Neural cell (in vitro differentiated cells): ENCODE measurements around the gene ZDHHC1. TPM values are rescaled to one million over a fixed set of nuclear protein-coding genes. Genes with fewer than 3 reads are reported as not detected.

Experiments
- H2AFZ ChIP-seq: fragments of 200-600, 300-800 bp; sonication (generic), shearing (Covaris generic); 2 replicates; pipeline ENCODE4 v1.6.0; 2014; ENCODE audit warnings: low read depth, mild to moderate bottlenecking, antibody characterized with exemption, low read length, moderate library complexity
- H3F3A ChIP-seq: fragments of 200-600 bp; shearing (Covaris generic); 2 replicates; pipeline ENCODE4 v1.6.1; 2016; ENCODE audit warnings: mild to moderate bottlenecking, moderate library complexity, mixed read lengths, antibody characterized with exemption, low read length; ENCODE audit not compliant: insufficient read depth, poor library complexity, severe bottlenecking
- H3K27ac ChIP-seq: fragments of 200-600, 300-800 bp; sonication (generic), shearing (Covaris generic); 2 replicates; pipeline ENCODE4 v1.5.1; 2014; ENCODE audit warnings: mild to moderate bottlenecking, low read length, moderate library complexity
- H3K27me3 ChIP-seq: fragments of 300-800, 200-600 bp; sonication (generic), shearing (Covaris generic); 2 replicates; pipeline ENCODE4 v1.6.0; 2014; ENCODE audit warnings: mild to moderate bottlenecking, low read depth, low read length, moderate library complexity; ENCODE audit not compliant: insufficient read depth
- H3K36me3 ChIP-seq: fragments of 300-800, 200-600 bp; sonication (generic), shearing (Covaris generic); 2 replicates; pipeline ENCODE4 v1.5.1; 2014; ENCODE audit warnings: mild to moderate bottlenecking, antibody characterized with exemption, low read length, moderate library complexity; ENCODE audit not compliant: insufficient read depth
- H3K4me2 ChIP-seq: fragments of 300-800, 200-600 bp; sonication (generic), shearing (Covaris generic); 2 replicates; pipeline ENCODE4 v1.6.0; 2014; ENCODE audit warnings: mild to moderate bottlenecking, low read length
- H3K4me3 ChIP-seq: fragments of 300-800, 200-600 bp; sonication (generic), shearing (Covaris generic); 2 replicates; pipeline ENCODE4 v1.5.1; 2014; ENCODE audit warnings: mild to moderate bottlenecking, low read length, moderate library complexity
- H3K79me2 ChIP-seq: fragments of 200-600 bp; shearing (Covaris generic); replicated peaks from 2 replicates; pipeline ENCODE4 v1.6.0; 2014; ENCODE audit warnings: mild to moderate bottlenecking, low read length, moderate library complexity; ENCODE audit not compliant: insufficient read depth
- H3K9ac ChIP-seq: fragments of 300-800, 200-600 bp; sonication (generic), shearing (Covaris generic); 2 replicates; pipeline ENCODE4 v1.6.1; 2016; ENCODE audit warnings: mild to moderate bottlenecking, low read length, mixed read lengths
- H3K9me2 ChIP-seq: fragments of 200-600 bp; shearing (Covaris generic); 2 replicates; pipeline ENCODE4 v1.6.1; 2016; ENCODE audit warnings: mild to moderate bottlenecking, low read length, mixed read lengths; ENCODE audit not compliant: insufficient read depth
- H3K9me3 ChIP-seq: fragments of 200-600, 300-800 bp; sonication (generic), shearing (Covaris generic); 2 replicates; pipeline ENCODE4 v1.6.1; 2016; ENCODE audit warnings: mild to moderate bottlenecking, mixed run types, low read length, moderate library complexity, mixed read lengths
- H4K20me1 ChIP-seq: fragments of 200-600 bp; shearing (Covaris generic); 2 replicates; pipeline ENCODE4 v1.6.1; 2016; ENCODE audit warnings: mild to moderate bottlenecking, mixed run types; ENCODE audit not compliant: insufficient read depth
- CTCF ChIP-seq: fragments of 450-650 bp; IDR thresholded peaks from 2 replicates; pipeline ENCODE4 v1.5.1; 2014; ENCODE audit warnings: antibody characterized with exemption, mild to moderate bottlenecking, moderate library complexity; ENCODE audit not compliant: poor library complexity, severe bottlenecking
- EP300 ChIP-seq: fragments of 450-650 bp; conservative IDR thresholded peaks from 2 replicates; pipeline ENCODE4 v1.6.1; 2014; ENCODE audit warnings: antibody characterized with exemption, mild to moderate bottlenecking, moderate library complexity; ENCODE audit not compliant: poor library complexity, severe bottlenecking
- EZH2 ChIP-seq: fragments of 200-600, 300-800 bp; shearing (Covaris generic), sonication (generic); IDR thresholded peaks from 2 replicates; pipeline ENCODE4 v1.6.1; 2014; ENCODE audit warnings: antibody characterized with exemption, low read length, borderline replicate concordance, mild to moderate bottlenecking; ENCODE audit not compliant: insufficient read depth, poor library complexity, severe bottlenecking
- MXI1 ChIP-seq: fragments of 450-650 bp; conservative IDR thresholded peaks from 2 replicates; pipeline ENCODE4 v1.6.1; 2014; ENCODE audit warnings: antibody characterized with exemption, mild to moderate bottlenecking; ENCODE audit not compliant: poor library complexity, severe bottlenecking
- POLR2AphosphoS5 ChIP-seq: IDR thresholded peaks from 2 replicates; pipeline ENCODE4 v1.6.1; 2012
- RAD21 ChIP-seq: fragments of 450-650 bp; conservative IDR thresholded peaks from 2 replicates; pipeline ENCODE4 v1.6.1; 2014; ENCODE audit warnings: antibody characterized with exemption, mild to moderate bottlenecking, moderate library complexity
- REST ChIP-seq: IDR thresholded peaks from 2 replicates; pipeline ENCODE4 v1.6.1; 2012; ENCODE audit warnings: borderline replicate concordance
- SMC3 ChIP-seq: fragments of 450-650 bp; conservative IDR thresholded peaks from 2 replicates; pipeline ENCODE4 v1.6.1; 2014; ENCODE audit warnings: antibody characterized with exemption, mild to moderate bottlenecking, moderate library complexity; ENCODE audit not compliant: poor library complexity
- TAF1 ChIP-seq: IDR thresholded peaks from 2 replicates; pipeline ENCODE4 v1.6.1; 2012; ENCODE audit warnings: low read depth
- polyA plus RNA-seq: library from polyadenylated mRNA; depleted of rRNA; stranded (reverse); fragments of >200 nt; gene quantifications from 2 replicates; pipeline ENCODE4 v1.2.3, GENCODE V29; 2014

ZDHHC1 gene
- polyA plus RNA-seq, 1 donor from 2014 or later: 1.7 TPM

- no peaks in the 10 kb centered on the region for H4K20me1 ChIP-seq
- H3K4me2 ChIP-seq: no peak overlapping the region
- no peak overlapping the region for H3K27ac ChIP-seq
- H3K79me2 ChIP-seq: no peaks in the 10 kb centered on the region
- no peak overlapping the region for H3K4me3 ChIP-seq
- H3K27me3 ChIP-seq: no peaks in the 10 kb centered on the region
- TF ChIP-seq EP300: no peak
- H3K9me2 ChIP-seq: no peaks in the 10 kb centered on the region
- no peaks in the 10 kb centered on the region for H3F3A ChIP-seq
- H3K9me3 ChIP-seq: no peaks in the 10 kb centered on the region
- no peak overlapping the region for H2AFZ ChIP-seq
- no peaks in the 10 kb centered on the region for H3K36me3 ChIP-seq
- no peak overlapping the region for H3K9ac ChIP-seq
Measured at GRCh38 chr16:67451704-67452435, 35.6 kb upstream of the ZDHHC1 start.

- Histone ChIP-seq H3K27me3 (no peaks in the 10 kb centered on the region), H3K9me2 (no peaks in the 10 kb centered on the region), H3K27ac (no peak overlapping the region), H3K9me3 (no peaks in the 10 kb centered on the region), H2AFZ (no peak overlapping the region), H3K79me2 (no peaks in the 10 kb centered on the region), H3K4me2 (no peak overlapping the region), H3K4me3 (no peak overlapping the region), H3K9ac (no peak overlapping the region), H3K36me3 (no peaks in the 10 kb centered on the region), H4K20me1 (no peaks in the 10 kb centered on the region), H3F3A (no peaks in the 10 kb centered on the region)
- TF ChIP-seq CTCF: no peak
- no peak for TF ChIP-seq RAD21
- TF ChIP-seq EZH2: no peak
- no peak for TF ChIP-seq MXI1
- no peak for TF ChIP-seq EP300
- no peak for TF ChIP-seq SMC3
- TF ChIP-seq TAF1: no peak
- TF ChIP-seq POLR2AphosphoS5: no peak
Measured at GRCh38 chr16:67451061-67451703, 34.9 kb upstream of the ZDHHC1 start.

- H3K9me3 ChIP-seq: no peaks in the 10 kb centered on the region
- no peaks in the 10 kb centered on the region for H3K27me3 ChIP-seq
- H3K4me2 ChIP-seq: no peak overlapping the region
- TF ChIP-seq EZH2 (no peak), RAD21 (no peak), CTCF (no peak), REST (no peak), POLR2AphosphoS5 (no peak), TAF1 (no peak), MXI1 (no peak), EP300 (no peak), SMC3 (no peak)
- H3K9ac ChIP-seq: no peak overlapping the region
- no peak overlapping the region for H3K27ac ChIP-seq
- no peak overlapping the region for H3K4me3 ChIP-seq
- no peaks in the 10 kb centered on the region for H3K36me3 ChIP-seq
- H3F3A ChIP-seq: no peaks in the 10 kb centered on the region
- no peaks in the 10 kb centered on the region for H4K20me1 ChIP-seq
- no peaks in the 10 kb centered on the region for H3K9me2 ChIP-seq
- H2AFZ ChIP-seq: no peak overlapping the region
- no peaks in the 10 kb centered on the region for H3K79me2 ChIP-seq
Measured at GRCh38 chr16:67449739-67450138, 33.5 kb upstream of the ZDHHC1 start.
